ENCODE data around the gene CASQ2.

DNA sequence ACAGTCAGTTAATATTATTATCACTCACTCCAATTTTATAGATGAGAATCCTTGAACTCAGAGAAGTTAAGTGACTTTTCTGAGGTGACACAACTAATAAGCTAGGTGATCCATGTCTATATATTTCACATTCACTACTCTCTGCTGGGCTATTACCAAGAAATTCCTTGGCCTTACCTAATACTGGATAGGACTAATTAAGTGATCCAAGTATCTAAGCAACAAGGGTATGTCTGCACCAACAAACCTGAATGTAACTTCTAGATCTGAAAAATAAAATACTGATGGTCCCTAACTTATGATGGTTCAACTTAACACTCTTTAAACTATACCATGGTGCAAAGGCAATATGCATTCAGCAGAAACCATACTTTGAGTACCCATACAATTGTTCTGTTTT lies 14.8 kb upstream of the CASQ2 start:
- TF ChIP-seq, protein P1, sequence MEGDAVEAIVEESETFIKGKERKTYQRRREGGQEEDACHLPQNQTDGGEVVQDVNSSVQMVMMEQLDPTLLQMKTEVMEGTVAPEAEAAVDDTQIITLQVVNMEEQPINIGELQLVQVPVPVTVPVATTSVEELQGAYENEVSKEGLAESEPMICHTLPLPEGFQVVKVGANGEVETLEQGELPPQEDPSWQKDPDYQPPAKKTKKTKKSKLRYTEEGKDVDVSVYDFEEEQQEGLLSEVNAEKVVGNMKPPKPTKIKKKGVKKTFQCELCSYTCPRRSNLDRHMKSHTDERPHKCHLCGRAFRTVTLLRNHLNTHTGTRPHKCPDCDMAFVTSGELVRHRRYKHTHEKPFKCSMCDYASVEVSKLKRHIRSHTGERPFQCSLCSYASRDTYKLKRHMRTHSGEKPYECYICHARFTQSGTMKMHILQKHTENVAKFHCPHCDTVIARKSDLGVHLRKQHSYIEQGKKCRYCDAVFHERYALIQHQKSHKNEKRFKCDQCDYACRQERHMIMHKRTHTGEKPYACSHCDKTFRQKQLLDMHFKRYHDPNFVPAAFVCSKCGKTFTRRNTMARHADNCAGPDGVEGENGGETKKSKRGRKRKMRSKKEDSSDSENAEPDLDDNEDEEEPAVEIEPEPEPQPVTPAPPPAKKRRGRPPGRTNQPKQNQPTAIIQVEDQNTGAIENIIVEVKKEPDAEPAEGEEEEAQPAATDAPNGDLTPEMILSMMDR (IDR thresholded peaks at IDR 0.05; ENCODE audit: insufficient read depth, low read depth, low read length): no peak
- TF ChIP-seq EZH2 (IDR thresholded peaks at IDR 0.05; ENCODE audit: insufficient read depth, low read length): no peak

Data from astrocyte (in vitro differentiated cells and primary cell).